Colonic mucosa (tissue), 4 donors: ENCODE data around the gene CD109. TPM values are rescaled to one million over a fixed set of nuclear protein-coding genes. Genes with fewer than 3 reads are reported as not detected.

Experiments used
- DNase-seq: peaks from one replicate; pipeline ENCODE4 v3.0.0-alpha.2; 2020
- H3K27ac ChIP-seq: fragments of 200-600 bp; one replicate; pipeline ENCODE4 v1.8.0; 2021
- H3K27me3 ChIP-seq: fragments of 200-600 bp; one replicate; pipeline ENCODE4 v1.8.0; 2021
- H3K36me3 ChIP-seq: fragments of 200-600 bp; one replicate; pipeline ENCODE4 v1.8.0; 2021
- H3K4me1 ChIP-seq: fragments of 200-600 bp; one replicate; pipeline ENCODE4 v1.8.0; 2021; ENCODE audit warnings: mild to moderate bottlenecking
- H3K4me3 ChIP-seq: fragments of 200-600 bp; one replicate; pipeline ENCODE4 v1.8.0; 2021
- H3K9ac ChIP-seq, 2 donors: one replicate each; pipeline ENCODE4 v1.7.0; 2013; ENCODE audit warnings: control low read depth in 2 of 2, low read depth in 2 of 2, low read length in 2 of 2
- H3K9me3 ChIP-seq: fragments of 200-600 bp; one replicate; pipeline ENCODE4 v1.8.0; 2021
- CTCF ChIP-seq: fragments of 200-600 bp; IDR thresholded peaks from one replicate; pipeline ENCODE4 v1.8.0; 2022; ENCODE audit warnings: antibody characterized with exemption, mild to moderate bottlenecking
- intact Hi-C: fragments of 100-400 bp; cut with DNase I; formaldehyde crosslinking; loops from one replicate; pipeline ENCODE4 v1.14.1; 2022
- total RNA-seq, 2 donors: library from RNA; stranded (reverse); fragmentation: NEBNext Ultra II Directional in 1 of 2; extraction: Animal tissue kit (Norgen Biotek cat#: 25700) in 1 of 2; gene quantifications; one replicate each; pipeline ENCODE4 v1.2.1, GENCODE V29; 2021
- donor health status: healthy.
- donor health status: DM: no; HTN: no; CAD: no.
- donor health status: DM: no; HTN: no; CAD: no.

The CD109 gene
- total RNA-seq, 2 donors from 2014 or later, result 1.1 to 4.5 TPM

- DNase-seq, result no peak
- no peak for TF ChIP-seq CTCF
- no peak overlapping the region for H3K4me3 ChIP-seq
- H3K9me3 ChIP-seq, result no peaks in the 10 kb centered on the region
- H3K27me3 ChIP-seq, result no peaks in the 10 kb centered on the region
- H3K36me3 ChIP-seq, result no peaks in the 10 kb centered on the region
- no peak overlapping the region for H3K9ac ChIP-seq
- no peak overlapping the region for H3K27ac ChIP-seq
- H3K4me1 ChIP-seq, result no peaks in the 10 kb centered on the region
- intact Hi-C loops, result no loop called here
Measured at GRCh38 chr6:73752943-73753342, 56.9 kb downstream of the CD109 start.

GRCh38 chr6:73766040-73766439 lies 70.0 kb downstream of the CD109 start:
- no peak for TF ChIP-seq CTCF
- Histone ChIP-seq H3K4me1 (no peaks in the 10 kb centered on the region), H3K27me3 (no peaks in the 10 kb centered on the region), H3K9ac (no peak overlapping the region), H3K4me3 (no peak overlapping the region), H3K27ac (no peak overlapping the region), H3K9me3 (no peaks in the 10 kb centered on the region), H3K36me3 (no peaks in the 10 kb centered on the region)
- no peak for DNase-seq
- intact Hi-C loops, result no loop called here

- Histone ChIP-seq H3K36me3 (no peaks in the 10 kb centered on the region), H3K27ac (no peak overlapping the region), H3K4me1 (no peaks in the 10 kb centered on the region), H3K27me3 (no peaks in the 10 kb centered on the region), H3K9me3 (no peaks in the 10 kb centered on the region), H3K4me3 (no peak overlapping the region), H3K9ac (no peak overlapping the region)
- intact Hi-C loops, result no loop called here
- no peak for DNase-seq
- TF ChIP-seq CTCF, result no peak
Measured at GRCh38 chr6:73768558-73768957, 72.6 kb downstream of the CD109 start.

GRCh38 chr6:73769976-73770375 lies 74.0 kb downstream of the CD109 start:
- no peak for TF ChIP-seq CTCF
- H3K4me1 ChIP-seq, result no peaks in the 10 kb centered on the region
- no peaks in the 10 kb centered on the region for H3K27me3 ChIP-seq
- no peaks in the 10 kb centered on the region for H3K36me3 ChIP-seq
- DNase-seq, result no peak
- no peak overlapping the region for H3K9ac ChIP-seq
- intact Hi-C loops, result no loop called here
- H3K4me3 ChIP-seq, result no peak overlapping the region
- no peaks in the 10 kb centered on the region for H3K9me3 ChIP-seq
- H3K27ac ChIP-seq, result no peak overlapping the region

- DNase-seq, result no peak
- Histone ChIP-seq H3K36me3 (no peaks in the 10 kb centered on the region), H3K9me3 (no peaks in the 10 kb centered on the region), H3K27me3 (no peaks in the 10 kb centered on the region), H3K9ac (no peak overlapping the region), H3K4me3 (no peak overlapping the region), H3K4me1 (no peaks in the 10 kb centered on the region), H3K27ac (no peak overlapping the region)
- intact Hi-C loops, result no loop called here
- TF ChIP-seq CTCF, result no peak
Measured at GRCh38 chr6:73774311-73774774, 78.3 kb downstream of the CD109 start.

GRCh38 chr6:73779943-73780342 lies 83.9 kb downstream of the CD109 start:
- no peak for DNase-seq
- Histone ChIP-seq H3K9ac (no peak overlapping the region), H3K4me1 (no peaks in the 10 kb centered on the region), H3K36me3 (no peaks in the 10 kb centered on the region), H3K9me3 (no peaks in the 10 kb centered on the region), H3K27me3 (no peaks in the 10 kb centered on the region), H3K4me3 (no peak overlapping the region), H3K27ac (no peak overlapping the region)
- no peak for TF ChIP-seq CTCF
- intact Hi-C loops, result no loop called here
